Endodermal cell (in vitro differentiated cells): ENCODE results near the gene GPR176. TPM values are rescaled to one million over a fixed set of nuclear protein-coding genes. Genes with fewer than 3 reads are reported as not detected.
A peak's percentile ranks its signal among the peaks of the same experiment; 100 is the strongest.

Experiments used
- DNase-seq: peaks from one replicate; pipeline ENCODE4 v3.0.0-alpha.2; 2017
- H3K27ac ChIP-seq: 2 replicates; pipeline ENCODE4 v1.5.1; 2013; ENCODE audit warnings: mild to moderate bottlenecking, low read depth, low read length, moderate library complexity
- H3K27me3 ChIP-seq: 2 replicates; pipeline ENCODE4 v1.6.1; 2013; ENCODE audit warnings: mild to moderate bottlenecking, low read length, moderate library complexity; ENCODE audit not compliant: insufficient read depth, control insufficient read depth, poor library complexity, severe bottlenecking
- H3K36me3 ChIP-seq: 2 replicates; pipeline ENCODE4 v1.7.0; 2013; ENCODE audit warnings: mild to moderate bottlenecking, low read length, moderate library complexity; ENCODE audit not compliant: control insufficient read depth, insufficient read depth
- H3K4me1 ChIP-seq: one replicate; pipeline ENCODE4 v1.7.0; 2013; ENCODE audit warnings: low read length; ENCODE audit not compliant: control insufficient read depth, insufficient read depth
- H3K4me3 ChIP-seq: 2 replicates; pipeline ENCODE4 v1.5.1; 2013; ENCODE audit warnings: mild to moderate bottlenecking, low read length, moderate library complexity
- H3K9ac ChIP-seq: 2 replicates; pipeline ENCODE4 v1.6.1; 2013; ENCODE audit warnings: mild to moderate bottlenecking, low read length, moderate library complexity; ENCODE audit not compliant: poor library complexity, severe bottlenecking; ENCODE audit errors: extremely low read depth
- H3K9me3 ChIP-seq: 2 replicates; pipeline ENCODE4 v1.6.1; 2013; ENCODE audit warnings: mild to moderate bottlenecking, low read length, moderate library complexity; ENCODE audit not compliant: control insufficient read depth
- H3K27ac Mint-ChIP-seq: 2 replicates; pipeline ENCODE4 v1.8.0; 2020; ENCODE audit warnings: mixed read lengths
- H3K27me3 Mint-ChIP-seq: 2 replicates; pipeline ENCODE4 v1.8.0; 2021; ENCODE audit warnings: mild to moderate bottlenecking, mixed read lengths; ENCODE audit not compliant: insufficient read depth
- H3K36me3 Mint-ChIP-seq: 2 replicates; pipeline ENCODE4 v1.8.0; 2020; ENCODE audit warnings: low read depth, mixed read lengths
- H3K4me1 Mint-ChIP-seq: 2 replicates; pipeline ENCODE4 v1.8.0; 2020; ENCODE audit warnings: mixed read lengths
- H3K4me3 Mint-ChIP-seq: 2 replicates; pipeline ENCODE4 v1.8.0; 2020; ENCODE audit warnings: mild to moderate bottlenecking, moderate library complexity, mixed read lengths
- H3K9me3 Mint-ChIP-seq: 2 replicates; pipeline ENCODE4 v1.8.0; 2020; ENCODE audit warnings: mild to moderate bottlenecking, mixed read lengths
- CTCF ChIP-seq: fragments of 200-600 bp; sonication (generic); conservative IDR thresholded peaks from 2 replicates; pipeline ENCODE4 v1.5.0; 2021; ENCODE audit warnings: antibody characterized with exemption, mild to moderate bottlenecking
- WGBS, 2 experiments: methylation state at CpG; one replicate each; pipeline versions ENCODE4 v1.1.5 to v1.1.7; 2013; ENCODE audit warnings: missing lambda C conversion rate in 2 of 2, mixed read lengths in 1 of 2; ENCODE audit not compliant: insufficient coverage in 1 of 2, insufficient read length in 1 of 2; 5-methylcytosine and 5-hydroxymethylcytosine counted together
- total RNA-seq, 2 donors: library from RNA; stranded (reverse); fragmentation: NEBNext Ultra II Directional in 1 of 2; extraction: Animal tissue kit (Norgen Biotek cat#: 25700) in 1 of 2; gene quantifications; 2 replicates in 1 of 2; 3 replicates in 1 of 2; pipeline ENCODE4 v1.2.1, GENCODE V29; 2021

Gene GPR176
- total RNA-seq, 2 donors from 2014 or later = 26.0 to 31.1 TPM

GRCh38 chr15:39770748-39771689 is 149.0 kb downstream of the GPR176 start:
- no peaks in the 10 kb centered on the region for H3K36me3 ChIP-seq
- no peak overlapping the region for H3K4me3 Mint-ChIP-seq
- peaks cover 3% of the 10 kb centered on the region for H3K4me1 Mint-ChIP-seq
- no peak for DNase-seq
- peaks cover 10% of the 10 kb centered on the region for H3K9me3 ChIP-seq
- 81 to 89% methylated on average over 5 to 8 of the region's 8 CpGs for WGBS, 2 experiments
- no peaks in the 10 kb centered on the region for H3K27me3 ChIP-seq
- peaks cover 7% of the 10 kb centered on the region for H3K36me3 Mint-ChIP-seq
- peaks cover 17% of the 10 kb centered on the region for H3K9me3 Mint-ChIP-seq
- H3K4me1 ChIP-seq = no peaks in the 10 kb centered on the region
- no peak for TF ChIP-seq CTCF
- no peak overlapping the region for H3K4me3 ChIP-seq
- no peak overlapping the region for H3K27ac Mint-ChIP-seq
- H3K27ac ChIP-seq = peak overlapping the region; percentile 25
- H3K9ac ChIP-seq = no peak overlapping the region
- H3K27me3 Mint-ChIP-seq = no peaks in the 10 kb centered on the region

DNA sequence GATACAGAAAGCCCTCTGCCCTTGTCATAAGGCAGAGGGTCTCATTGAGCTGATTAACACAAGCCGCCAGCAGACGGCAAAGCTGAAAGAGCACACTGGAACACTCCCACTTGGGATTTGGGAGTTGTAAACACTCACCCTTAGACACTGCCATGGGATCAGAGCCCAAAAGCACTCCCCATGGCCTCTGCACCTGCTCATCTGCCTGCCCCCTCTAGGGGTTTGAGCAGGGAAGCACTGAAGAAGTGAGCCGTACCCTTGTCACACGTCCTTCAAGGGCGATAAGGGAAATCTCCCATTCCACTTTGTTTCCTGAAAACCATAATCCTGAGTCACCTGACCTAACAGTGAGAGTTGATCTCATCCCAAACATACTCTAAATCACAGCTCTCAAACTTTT is 152.1 kb downstream of the GPR176 start:
- H3K4me1 ChIP-seq = no peaks in the 10 kb centered on the region
- TF ChIP-seq CTCF = peak; percentile 39
- H3K9me3 Mint-ChIP-seq = peaks cover 17% of the 10 kb centered on the region
- H3K9ac ChIP-seq = no peak overlapping the region
- H3K27ac ChIP-seq = no peak overlapping the region
- no peaks in the 10 kb centered on the region for H3K36me3 ChIP-seq
- peaks cover 7% of the 10 kb centered on the region for H3K36me3 Mint-ChIP-seq
- peaks cover 3% of the 10 kb centered on the region for H3K4me1 Mint-ChIP-seq
- DNase-seq = no peak
- H3K9me3 ChIP-seq = peaks cover 10% of the 10 kb centered on the region
- no peak overlapping the region for H3K27ac Mint-ChIP-seq
- no peaks in the 10 kb centered on the region for H3K27me3 Mint-ChIP-seq
- no peak overlapping the region for H3K4me3 Mint-ChIP-seq
- no peaks in the 10 kb centered on the region for H3K27me3 ChIP-seq
- no peak overlapping the region for H3K4me3 ChIP-seq
- WGBS, 2 experiments = 92 to 94% methylated on average over 5 of the region's 5 CpGs

DNA sequence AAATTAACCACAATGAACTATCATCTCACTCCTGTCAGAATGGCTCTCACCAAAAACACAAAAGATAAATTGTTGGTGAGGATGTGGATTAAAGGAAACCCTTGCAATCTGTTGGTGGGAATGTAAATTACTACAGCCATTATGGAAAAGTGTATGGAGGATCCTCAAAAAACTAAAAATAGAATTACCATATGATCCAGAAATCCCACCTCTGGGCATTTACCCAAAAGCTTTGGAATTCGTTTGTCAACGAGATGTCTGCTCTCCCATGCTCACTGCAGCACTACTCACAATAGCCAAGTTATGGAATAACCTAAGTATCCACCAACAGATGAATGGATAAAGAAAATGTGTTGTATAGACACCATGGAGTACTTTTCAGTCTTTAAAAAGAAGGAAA is 159.1 kb downstream of the GPR176 start:
- WGBS, 2 experiments = 100% methylated on average over 2 of the region's 2 CpGs; no CpG with 5 or more reads in 1 of the 2 experiments

More for the DNA sequence above, 159.1 kb downstream of the GPR176 start:
- no peak overlapping the region for H3K27ac ChIP-seq
- H3K9me3 ChIP-seq = peaks cover 7% of the 10 kb centered on the region
- H3K4me3 ChIP-seq = no peak overlapping the region
- Mint-ChIP-seq H3K4me1 (no peaks in the 10 kb centered on the region), H3K4me3 (no peak overlapping the region), H3K36me3 (no peaks in the 10 kb centered on the region), H3K9me3 (no peaks in the 10 kb centered on the region), H3K27ac (no peak overlapping the region), H3K27me3 (no peaks in the 10 kb centered on the region)
- TF ChIP-seq CTCF = no peak
- H3K4me1 ChIP-seq = no peaks in the 10 kb centered on the region
- no peak for DNase-seq
- H3K9ac ChIP-seq = no peak overlapping the region
- H3K27me3 ChIP-seq = no peaks in the 10 kb centered on the region
- no peaks in the 10 kb centered on the region for H3K36me3 ChIP-seq
